Calu3 (cell line): ENCODE results near the gene AP4M1. TPM values are rescaled to one million over a fixed set of nuclear protein-coding genes. Genes with fewer than 3 reads are reported as not detected.

ENCODE experiments used
- BruUV-seq: library from RNA; stranded (reverse); fragments of 400-500 nt; replicated peaks from 2 replicates; lab custom pipeline; 2021; lab: Mats Ljungman, UMichigan
- CTCF ChIA-PET: fragments of 300-600 bp; sonication (Branson Sonifier 250); formaldehyde crosslinking; loops from one replicate; lab custom pipeline; 2022; ENCODE audit warnings: antibody characterized with exemption; lab: Charles Lee
- DNase-seq: peaks from one replicate; pipeline ENCODE4 v3.0.0; 2022
- H3K27ac Mint-ChIP-seq: one replicate; pipeline ENCODE4 v1.8.0; 2022; ENCODE audit warnings: mixed read lengths; ENCODE audit not compliant: unreplicated experiment
- H3K27me3 Mint-ChIP-seq: one replicate; pipeline ENCODE4 v1.8.0; 2022; ENCODE audit warnings: mixed read lengths; ENCODE audit not compliant: unreplicated experiment
- H3K36me3 Mint-ChIP-seq: one replicate; pipeline ENCODE4 v1.8.0; 2022; ENCODE audit warnings: mild to moderate bottlenecking, moderate library complexity, mixed read lengths; ENCODE audit not compliant: insufficient read depth, unreplicated experiment
- H3K4me1 Mint-ChIP-seq: one replicate; pipeline ENCODE4 v1.8.0; 2022; ENCODE audit warnings: mild to moderate bottlenecking, low read depth, mixed read lengths; ENCODE audit not compliant: unreplicated experiment
- H3K4me3 Mint-ChIP-seq: one replicate; pipeline ENCODE4 v1.8.0; 2022; ENCODE audit warnings: mild to moderate bottlenecking, low read depth, moderate library complexity, mixed read lengths; ENCODE audit not compliant: unreplicated experiment
- H3K9me3 Mint-ChIP-seq: one replicate; pipeline ENCODE4 v1.8.0; 2022; ENCODE audit warnings: low read depth, mixed read lengths; ENCODE audit not compliant: unreplicated experiment
- intact Hi-C: fragments of 100-400 bp; cut with micrococcal nuclease; formaldehyde crosslinking; loops from one replicate; pipeline ENCODE4 v1.10.0; 2022; ENCODE audit not compliant: unreplicated experiment
- total RNA-seq: library from RNA; stranded (reverse); gene quantifications from 2 replicates; pipeline ENCODE4 v1.2.3, GENCODE V29; 2022
- TF ChIP-seq, protein P1 (sequence below): fragments of 200-600 bp; IDR thresholded peaks from one replicate; pipeline ENCODE4 v1.8.0; 2022; ENCODE audit warnings: antibody characterized with exemption; ENCODE audit not compliant: unreplicated experiment

AP4M1 gene
- total RNA-seq, 1 experiment from 2014 or later = 13.9 TPM

DNA sequence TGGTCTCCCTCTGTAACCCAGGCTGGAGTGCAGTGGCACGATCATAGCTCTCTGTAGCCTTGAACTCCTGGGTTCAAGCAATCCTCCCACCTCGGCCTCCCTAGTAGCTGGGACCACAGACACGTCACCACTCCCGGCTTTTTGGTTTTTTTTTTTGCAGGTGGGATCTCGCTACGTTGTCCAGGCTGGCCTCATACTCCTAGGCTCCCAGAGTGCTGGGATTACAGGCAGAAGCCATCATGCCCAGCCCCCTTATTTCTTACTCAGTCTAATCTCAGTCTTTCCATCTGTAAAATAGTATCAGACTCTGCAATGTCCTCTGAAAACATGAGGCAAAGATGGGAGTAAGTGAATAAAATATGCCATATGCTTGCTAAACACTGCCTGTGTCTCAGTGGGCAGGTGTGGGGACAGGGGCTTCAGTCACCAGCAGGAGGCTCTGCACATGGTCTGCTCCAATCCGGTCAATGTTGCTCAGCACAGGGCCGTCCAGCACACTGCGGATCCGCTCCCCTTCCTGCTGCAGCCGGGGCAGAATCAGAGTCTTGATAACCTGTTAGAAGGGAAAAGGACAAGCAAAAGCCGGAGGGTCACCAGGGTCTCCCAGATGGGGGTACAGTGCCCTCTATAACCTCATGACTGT is 8.2 kb downstream of the AP4M1 start:
- H3K27me3 Mint-ChIP-seq = no peaks in the 10 kb centered on the region
- TF ChIP-seq, protein P1, sequence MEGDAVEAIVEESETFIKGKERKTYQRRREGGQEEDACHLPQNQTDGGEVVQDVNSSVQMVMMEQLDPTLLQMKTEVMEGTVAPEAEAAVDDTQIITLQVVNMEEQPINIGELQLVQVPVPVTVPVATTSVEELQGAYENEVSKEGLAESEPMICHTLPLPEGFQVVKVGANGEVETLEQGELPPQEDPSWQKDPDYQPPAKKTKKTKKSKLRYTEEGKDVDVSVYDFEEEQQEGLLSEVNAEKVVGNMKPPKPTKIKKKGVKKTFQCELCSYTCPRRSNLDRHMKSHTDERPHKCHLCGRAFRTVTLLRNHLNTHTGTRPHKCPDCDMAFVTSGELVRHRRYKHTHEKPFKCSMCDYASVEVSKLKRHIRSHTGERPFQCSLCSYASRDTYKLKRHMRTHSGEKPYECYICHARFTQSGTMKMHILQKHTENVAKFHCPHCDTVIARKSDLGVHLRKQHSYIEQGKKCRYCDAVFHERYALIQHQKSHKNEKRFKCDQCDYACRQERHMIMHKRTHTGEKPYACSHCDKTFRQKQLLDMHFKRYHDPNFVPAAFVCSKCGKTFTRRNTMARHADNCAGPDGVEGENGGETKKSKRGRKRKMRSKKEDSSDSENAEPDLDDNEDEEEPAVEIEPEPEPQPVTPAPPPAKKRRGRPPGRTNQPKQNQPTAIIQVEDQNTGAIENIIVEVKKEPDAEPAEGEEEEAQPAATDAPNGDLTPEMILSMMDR = no peak
- no TSS peak for BruUV-seq
- intact Hi-C loops = no loop called here
- H3K36me3 Mint-ChIP-seq = peaks cover 27% of the 10 kb centered on the region
- no peak for DNase-seq
- CTCF ChIA-PET = no interaction called here
- H3K27ac Mint-ChIP-seq = no peak overlapping the region
- H3K4me3 Mint-ChIP-seq = no peak overlapping the region
- H3K4me1 Mint-ChIP-seq = no peaks in the 10 kb centered on the region
- no peaks in the 10 kb centered on the region for H3K9me3 Mint-ChIP-seq

DNA sequence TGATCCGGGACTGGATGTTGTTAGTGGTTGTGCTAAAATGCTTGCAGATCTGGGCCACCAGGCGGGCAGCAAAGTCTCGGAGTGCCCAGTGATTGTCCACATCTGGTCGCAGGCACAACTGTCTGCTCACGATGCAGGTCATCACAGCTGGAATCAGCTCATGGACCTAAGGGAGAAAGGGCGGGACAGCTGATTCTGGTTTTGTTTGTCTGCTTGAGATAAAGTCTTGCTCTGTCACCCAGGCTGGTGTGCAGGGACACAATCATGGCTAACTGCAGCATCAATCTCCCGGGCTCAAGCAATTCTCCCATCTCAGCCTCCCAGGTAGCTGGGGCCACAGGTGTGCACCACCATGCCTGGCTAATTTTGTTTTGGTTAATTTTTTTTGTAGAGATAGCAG is 9.7 kb downstream of the AP4M1 start:
- no peak for DNase-seq

DNA sequence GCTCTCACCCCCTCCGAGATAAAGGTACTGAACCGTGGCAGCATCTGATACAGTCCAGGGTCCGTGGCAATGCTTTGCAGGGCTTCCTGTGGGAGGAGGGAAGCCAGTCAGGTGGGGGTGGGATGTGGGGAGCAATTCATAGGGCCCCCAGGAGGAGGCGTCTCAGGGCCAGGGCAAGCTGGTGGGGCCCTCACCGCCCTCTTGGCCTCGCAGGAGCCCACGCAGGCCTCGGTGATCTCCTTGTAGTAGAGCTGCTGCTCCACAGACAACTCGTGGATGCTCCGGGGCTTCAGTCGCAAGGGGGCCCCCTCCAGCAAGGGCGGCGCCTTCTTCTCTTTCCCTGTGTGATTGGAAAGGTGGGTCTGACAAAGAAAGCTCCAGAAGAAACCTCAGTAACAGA is 10.5 kb downstream of the AP4M1 start:
- intact Hi-C loops = no loop called here
- no TSS peak for BruUV-seq

More for the DNA sequence above, 9.7 kb downstream of the AP4M1 start:
- intact Hi-C loops = no loop called here
- no TSS peak for BruUV-seq
- no peak overlapping the region for H3K27ac Mint-ChIP-seq
- H3K27me3 Mint-ChIP-seq = no peaks in the 10 kb centered on the region
- peaks cover 27% of the 10 kb centered on the region for H3K36me3 Mint-ChIP-seq
- H3K9me3 Mint-ChIP-seq = no peaks in the 10 kb centered on the region
- TF ChIP-seq, protein P1 = no peak
- CTCF ChIA-PET = no interaction called here
- H3K4me3 Mint-ChIP-seq = no peak overlapping the region
- H3K4me1 Mint-ChIP-seq = no peaks in the 10 kb centered on the region

DNA sequence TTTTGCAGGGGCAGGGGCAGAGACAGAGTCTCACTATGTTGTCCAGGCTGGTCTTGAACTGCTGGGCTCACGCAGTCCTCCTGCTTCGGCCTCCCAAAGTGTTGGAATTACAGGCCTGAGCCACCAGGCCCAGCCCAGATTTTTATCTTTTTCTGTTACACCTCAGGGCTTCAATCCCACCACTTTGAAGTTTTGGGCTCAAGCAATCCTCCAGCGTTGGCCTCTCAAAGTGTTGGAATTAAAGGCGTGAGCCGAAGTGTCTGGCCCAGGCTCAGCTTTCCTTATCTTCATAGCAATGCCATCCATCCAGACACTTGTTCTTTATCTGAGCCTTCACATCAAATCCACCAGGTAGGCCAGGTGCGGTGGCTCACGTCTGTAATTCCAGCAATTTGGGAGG is 13.6 kb downstream of the AP4M1 start:
- TF ChIP-seq, protein P1 = no peak
- no peak for DNase-seq
- H3K4me3 Mint-ChIP-seq = no peak overlapping the region
- no peaks in the 10 kb centered on the region for H3K27me3 Mint-ChIP-seq
- no TSS peak for BruUV-seq
- intact Hi-C loops = no loop called here
- CTCF ChIA-PET = no interaction called here
- H3K9me3 Mint-ChIP-seq = no peaks in the 10 kb centered on the region
- H3K27ac Mint-ChIP-seq = no peak overlapping the region
- H3K36me3 Mint-ChIP-seq = peaks cover 25% of the 10 kb centered on the region
- peaks cover under 1% of the 10 kb centered on the region for H3K4me1 Mint-ChIP-seq

More for the DNA sequence above, 10.5 kb downstream of the AP4M1 start:
- Mint-ChIP-seq H3K36me3 (peaks cover 19% of the 10 kb centered on the region), H3K4me3 (no peak overlapping the region), H3K27ac (no peak overlapping the region), H3K4me1 (no peaks in the 10 kb centered on the region), H3K9me3 (no peaks in the 10 kb centered on the region), H3K27me3 (no peaks in the 10 kb centered on the region)
- DNase-seq = no peak
- CTCF ChIA-PET = no interaction called here
- TF ChIP-seq, protein P1 = no peak
